ENCODE results near the gene STX1B.

DNA sequence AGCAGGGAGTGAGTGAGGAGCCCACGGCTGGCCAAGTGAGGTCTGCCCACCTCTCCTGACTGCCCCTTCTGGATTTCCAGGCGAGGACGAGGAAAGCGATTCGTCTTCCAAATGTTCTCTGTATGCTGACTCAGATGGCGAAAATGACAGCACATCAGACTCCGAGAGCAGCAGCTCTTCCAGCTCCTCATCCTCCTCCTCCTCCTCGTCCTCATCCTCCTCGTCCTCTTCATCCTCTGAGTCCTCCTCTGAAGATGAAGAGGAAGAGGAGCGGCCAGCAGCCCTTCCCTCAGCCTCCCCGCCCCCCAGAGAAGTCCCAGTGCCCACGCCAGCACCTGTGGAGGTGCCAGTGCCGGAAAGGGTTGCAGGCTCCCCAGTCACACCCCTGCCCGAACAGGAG lies 39.1 kb downstream of the STX1B start:
- TF ChIP-seq, protein P1, sequence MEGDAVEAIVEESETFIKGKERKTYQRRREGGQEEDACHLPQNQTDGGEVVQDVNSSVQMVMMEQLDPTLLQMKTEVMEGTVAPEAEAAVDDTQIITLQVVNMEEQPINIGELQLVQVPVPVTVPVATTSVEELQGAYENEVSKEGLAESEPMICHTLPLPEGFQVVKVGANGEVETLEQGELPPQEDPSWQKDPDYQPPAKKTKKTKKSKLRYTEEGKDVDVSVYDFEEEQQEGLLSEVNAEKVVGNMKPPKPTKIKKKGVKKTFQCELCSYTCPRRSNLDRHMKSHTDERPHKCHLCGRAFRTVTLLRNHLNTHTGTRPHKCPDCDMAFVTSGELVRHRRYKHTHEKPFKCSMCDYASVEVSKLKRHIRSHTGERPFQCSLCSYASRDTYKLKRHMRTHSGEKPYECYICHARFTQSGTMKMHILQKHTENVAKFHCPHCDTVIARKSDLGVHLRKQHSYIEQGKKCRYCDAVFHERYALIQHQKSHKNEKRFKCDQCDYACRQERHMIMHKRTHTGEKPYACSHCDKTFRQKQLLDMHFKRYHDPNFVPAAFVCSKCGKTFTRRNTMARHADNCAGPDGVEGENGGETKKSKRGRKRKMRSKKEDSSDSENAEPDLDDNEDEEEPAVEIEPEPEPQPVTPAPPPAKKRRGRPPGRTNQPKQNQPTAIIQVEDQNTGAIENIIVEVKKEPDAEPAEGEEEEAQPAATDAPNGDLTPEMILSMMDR (conservative IDR thresholded peaks at IDR 0.05; ENCODE audit: low read length) = no peak
- TF ChIP-seq EZH2phosphoT487 (IDR thresholded peaks at IDR 0.05; ENCODE audit: borderline replicate concordance) = no peak
